HG02571 (cell line): ENCODE data around the gene NF1.

Experiments
- ATAC-seq: cut with Tn5 transposase; IDR thresholded peaks from one replicate; pipeline ENCODE4 v1.9.1; 2021; ENCODE audit warnings: mild to moderate bottlenecking, moderate library complexity; ENCODE audit not compliant: unreplicated experiment

Gene NF1

DNA sequence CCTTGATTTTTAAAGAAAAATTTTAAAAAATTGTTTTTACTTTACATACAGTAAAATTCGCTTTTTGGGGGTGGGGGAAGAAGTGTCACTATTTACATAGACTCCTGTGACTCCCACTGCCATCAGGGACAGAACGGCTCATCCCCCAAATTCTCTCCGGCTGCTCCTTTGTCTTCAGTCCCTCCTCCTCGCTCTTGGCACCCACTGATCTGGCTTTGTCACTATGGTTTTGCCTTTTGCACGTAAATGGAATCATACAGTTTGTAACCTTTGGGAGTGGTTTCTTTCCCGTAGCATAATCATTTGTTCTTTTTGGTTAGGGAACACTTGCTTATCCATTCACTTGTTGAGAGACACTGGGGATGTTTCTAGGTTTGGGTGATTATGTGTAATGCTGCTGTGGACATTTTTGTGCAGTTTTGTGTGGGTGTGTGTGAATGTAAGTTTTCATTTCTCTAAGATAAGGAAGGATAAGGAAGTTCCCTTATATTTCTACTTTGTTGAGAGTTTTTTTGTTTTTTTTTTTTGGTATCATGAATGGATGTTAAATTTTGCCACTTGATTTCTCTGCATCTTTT is 324.1 kb downstream of the NF1 start:
- ATAC-seq: no peak

DNA sequence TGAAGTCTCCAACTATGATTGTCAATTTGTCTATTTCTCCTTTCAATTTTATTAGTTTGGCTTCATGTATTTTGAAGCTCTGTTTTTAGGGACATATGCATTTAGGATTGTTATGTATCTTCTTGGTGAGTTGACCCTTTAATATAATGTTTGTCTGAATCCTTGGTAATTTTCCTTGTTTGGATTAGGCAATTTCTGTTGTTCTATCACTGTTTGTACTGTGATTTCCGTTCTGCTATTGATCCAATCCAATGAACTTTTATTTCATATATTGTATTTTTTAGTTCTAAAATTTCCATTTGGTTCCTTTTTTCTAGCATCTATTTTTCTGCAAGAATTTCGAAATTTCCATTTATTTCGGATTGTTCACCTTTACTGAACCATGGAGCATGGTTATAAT is 327.7 kb downstream of the NF1 start:
- ATAC-seq: no peak

- no peak for ATAC-seq
Observed at GRCh38 chr17:31424944-31425281, 330.1 kb downstream of the NF1 start.

DNA sequence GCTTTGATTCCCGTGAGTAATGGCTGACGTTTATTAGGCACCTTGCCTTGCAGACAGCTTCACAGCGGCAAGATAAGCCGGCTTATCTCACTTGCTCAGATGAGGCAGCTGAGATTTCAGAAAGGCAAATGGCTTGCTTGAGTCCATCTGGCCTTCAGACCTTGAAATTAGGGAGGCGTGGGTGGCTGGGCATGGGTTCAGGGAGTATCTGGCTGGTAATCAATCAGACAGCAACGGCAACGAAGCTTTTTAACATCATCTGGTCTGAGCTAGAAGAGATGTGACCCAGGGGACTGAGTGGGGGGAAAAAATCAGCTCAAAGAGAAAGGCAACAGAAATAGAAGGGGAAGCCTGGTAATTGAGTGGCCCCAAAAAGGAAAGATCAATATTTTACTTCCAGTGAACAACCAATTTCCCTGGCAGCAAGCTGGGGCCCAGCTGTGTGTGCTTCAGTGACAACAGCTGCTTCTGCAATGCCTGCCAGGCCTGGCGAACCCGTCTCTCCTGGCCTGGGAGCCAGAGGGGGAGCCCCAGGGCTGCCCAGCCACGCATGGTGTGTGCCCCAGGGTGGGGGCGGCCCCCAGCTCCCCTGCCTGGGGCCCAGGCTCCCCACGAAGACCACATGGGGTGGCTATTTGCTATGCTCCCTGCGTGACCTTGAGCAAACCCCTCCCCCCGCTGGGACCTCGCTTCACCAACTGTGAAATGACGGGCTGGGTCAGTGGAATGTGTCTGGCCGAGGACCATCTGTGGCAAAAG is 330.7 kb downstream of the NF1 start:
- ATAC-seq: no peak
